Right cardiac atrium (tissue), 5 donors: Measurements from ENCODE around the gene POGLUT3. TPM values are rescaled to one million over a fixed set of nuclear protein-coding genes. Genes with fewer than 3 reads are reported as not detected.

Experiments used
- ATAC-seq, 2 donors: fragments of 200-7000 bp; cut with Tn5 transposase; one replicate each; pipeline versions ENCODE4 v1.8.0 to v1.9.1; 2020; ENCODE audit warnings: moderate library complexity in 2 of 2, mild to moderate bottlenecking in 1 of 2
- DNase-seq, 3 donors: peaks; one replicate each; pipeline ENCODE4 v3.0.0-alpha.2; 2020
- H3K27ac ChIP-seq: one replicate; pipeline ENCODE4 v1.5.1; 2013; ENCODE audit warnings: mild to moderate bottlenecking, low read length, control low read depth, moderate library complexity
- H3K27me3 ChIP-seq: one replicate; pipeline ENCODE4 v1.6.1; 2013; ENCODE audit not compliant: control insufficient read depth, insufficient read depth
- H3K4me1 ChIP-seq: one replicate; pipeline ENCODE4 v1.6.1; 2013; ENCODE audit warnings: low read length; ENCODE audit not compliant: control insufficient read depth, insufficient read depth
- H3K4me3 ChIP-seq: one replicate; pipeline ENCODE4 v1.5.1; 2013; ENCODE audit warnings: low read length, control low read depth
- H3K9me3 ChIP-seq: one replicate; pipeline ENCODE4 v1.6.1; 2013; ENCODE audit warnings: low read length; ENCODE audit not compliant: control insufficient read depth
- WGBS: extraction: QIAGEN DNeasy Blood & Tissue Kit; methylation state at CpG from one replicate; pipeline ENCODE4 v1.1.7; 2013; 5-methylcytosine and 5-hydroxymethylcytosine counted together
- intact Hi-C, 4 donors: fragments of 100-400 bp; cut with DNase I; formaldehyde crosslinking; loops; one replicate each; pipeline versions ENCODE4 v1.11.0 to v1.14.0; 2022 to 2023
- polyA plus RNA-seq: library from polyadenylated mRNA; stranded (reverse); fragments of 200-250 nt; gene quantifications from one replicate; pipeline ENCODE4 v1.2.3, GENCODE V29; 2013
- total RNA-seq, 4 donors: library from RNA; stranded (reverse); fragmentation: NEBNext Ultra II Directional; extraction: Animal tissue kit (Norgen Biotek cat#: 25700); gene quantifications; one replicate each; pipeline ENCODE4 v1.2.1, GENCODE V29; 2021
- donor health status: healthy with polysubstance abuse.
- donor health status: DM: no; HTN: yes; CAD: no.
- donor health status: DM: no; HTN: no; CAD: no.
- donor health status: DM: no; HTN: yes; CAD: no; lungs with severe emphysema.
- donor health status: DM: yes; HTN: yes; CAD: no.

POGLUT3 gene
- total and polyA plus RNA-seq, 5 donors, result 12.4 to 23.9 (median 20.3) TPM

DNA sequence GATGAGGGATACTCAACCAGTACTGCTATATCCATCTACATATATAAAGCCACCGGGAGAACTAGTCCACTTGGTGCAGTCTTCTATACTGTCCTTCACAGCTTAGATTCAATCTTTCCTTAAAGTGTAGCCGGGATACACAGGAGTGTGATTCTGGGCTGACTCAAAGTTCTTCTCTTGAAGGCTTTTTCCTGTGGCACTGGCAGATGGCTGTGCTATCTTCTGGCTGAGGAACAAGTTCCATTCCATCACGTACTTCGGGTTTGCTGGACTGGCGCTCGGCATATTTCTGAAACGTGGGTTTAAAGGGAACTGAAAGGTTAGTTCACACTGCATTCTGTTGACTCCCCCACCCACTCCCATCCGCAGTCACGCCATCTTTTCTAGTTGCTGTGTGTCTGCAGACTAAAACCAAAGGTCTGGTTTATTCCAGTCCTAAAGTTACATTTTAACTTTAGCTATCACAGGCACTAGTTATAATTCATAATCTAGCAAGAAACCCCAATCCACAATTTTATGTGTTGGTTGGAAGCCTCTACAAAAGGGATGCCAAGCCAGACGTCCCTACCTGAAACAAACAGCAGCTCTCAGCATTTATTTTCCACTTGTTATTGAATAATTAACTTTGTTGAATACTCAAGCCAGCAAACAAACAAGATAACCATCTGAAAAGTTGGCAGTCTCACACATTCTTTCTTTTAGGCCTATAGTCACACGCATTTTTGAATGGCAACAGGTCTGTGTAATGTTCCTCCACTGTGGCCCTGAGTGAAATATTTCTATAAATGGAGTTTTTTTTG, 23.3 kb downstream of the POGLUT3 start:
- Histone ChIP-seq H3K4me3 (no peak overlapping the region), H3K4me1 (no peaks in the 10 kb centered on the region), H3K27ac (peak overlapping the region; percentile 62), H3K27me3 (no peaks in the 10 kb centered on the region), H3K9me3 (no peaks in the 10 kb centered on the region)
- intact Hi-C loops, result no loop called here
- WGBS, result 70% methylated on average over 11 of the region's 11 CpGs
- DNase-seq (peak in 1 of 3 donors; percentile 14), ATAC-seq (peak; percentile 58 to 72)

- H3K9me3 ChIP-seq, result no peaks in the 10 kb centered on the region
- intact Hi-C loops, result no loop called here
- H3K27me3 ChIP-seq, result no peaks in the 10 kb centered on the region
- WGBS, result 97% methylated on average over 1 of the region's 1 CpG
- H3K4me1 ChIP-seq, result no peaks in the 10 kb centered on the region
- no peak overlapping the region for H3K4me3 ChIP-seq
- no peak overlapping the region for H3K27ac ChIP-seq
- no peak for DNase-seq
- no peak for ATAC-seq
Observed at GRCh38 chr11:108472681-108473080, 25.5 kb downstream of the POGLUT3 start.

DNA sequence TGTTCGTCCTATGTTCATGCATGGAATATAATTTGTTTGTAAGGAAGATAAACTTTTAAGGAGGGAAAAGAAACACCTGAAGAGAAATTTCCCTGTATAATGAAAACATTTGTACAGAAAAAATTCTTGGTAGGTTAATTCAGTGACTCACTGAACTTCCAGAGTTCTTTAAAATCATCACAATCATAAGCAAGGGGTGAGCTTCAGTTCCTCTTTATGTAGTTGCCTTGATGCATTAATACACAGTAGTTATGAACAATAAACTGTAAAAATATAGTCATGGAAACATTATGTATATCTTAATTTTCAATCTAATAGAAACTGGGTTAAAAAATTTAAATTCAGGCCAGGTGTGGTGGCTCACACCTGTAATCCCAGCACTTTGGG, 29.7 kb downstream of the POGLUT3 start:
- H3K27me3 ChIP-seq, result no peaks in the 10 kb centered on the region
- no peak overlapping the region for H3K27ac ChIP-seq
- no peak for ATAC-seq
- no peak for DNase-seq
- intact Hi-C loops, result no loop called here
- 50% methylated on average over 1 of the region's 1 CpG for WGBS
- peaks cover 2% of the 10 kb centered on the region for H3K4me1 ChIP-seq
- no peak overlapping the region for H3K4me3 ChIP-seq
- H3K9me3 ChIP-seq, result no peaks in the 10 kb centered on the region

DNA sequence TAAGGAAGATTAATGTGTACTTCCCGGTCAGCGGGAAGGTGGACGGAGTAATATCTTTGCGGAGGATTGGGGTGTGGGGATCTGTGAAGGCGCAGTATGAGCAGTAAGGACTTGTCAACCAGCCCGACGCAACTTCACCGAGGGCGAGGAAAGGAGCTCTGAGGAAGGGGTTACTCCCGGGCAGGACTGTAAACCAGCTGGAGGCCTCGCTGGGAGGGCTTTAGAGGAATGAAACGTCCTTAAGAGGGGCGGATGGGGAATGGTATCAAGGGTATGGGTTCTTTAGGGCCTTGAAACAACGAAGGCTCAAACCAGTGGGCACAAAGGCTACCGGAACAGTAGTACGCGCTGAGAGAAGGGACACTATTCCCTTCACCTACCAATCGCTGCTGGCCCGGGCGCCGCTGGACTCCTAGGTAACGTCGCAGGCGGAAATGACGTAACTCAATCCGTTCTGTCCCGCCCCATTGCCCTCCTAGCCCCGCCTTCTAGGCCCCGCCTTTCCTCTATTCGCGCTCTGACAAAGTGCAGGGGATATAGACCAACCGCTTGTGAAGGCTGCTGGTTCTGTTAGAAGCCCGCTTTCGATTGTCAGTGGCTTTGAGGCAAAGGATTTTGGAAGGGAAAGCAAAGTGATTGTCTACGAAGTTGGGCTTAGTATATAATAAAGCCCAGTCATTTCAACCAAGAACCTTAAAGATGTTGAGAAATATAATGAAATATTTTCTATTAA, 30.9 kb downstream of the POGLUT3 start, which contains the start of gene C11orf65:
Gene C11orf65, minus strand, starts transcription at position 439 of the 733 bp plus-strand sequence. CDS start 5,970 bp downstream, outside the sequence.
- ATAC-seq (peak; percentile 100), DNase-seq (peak; percentile 96 to 98 (median 97))
- Histone ChIP-seq H3K4me1 (peaks cover 2% of the 10 kb centered on the region), H3K4me3 (peak within 1 kb of the TSS; percentile 70), H3K27me3 (no peaks in the 10 kb centered on the region), H3K9me3 (no peaks in the 10 kb centered on the region), H3K27ac (peak within 1 kb of the TSS; percentile 98)
- intact Hi-C loops, result no loop called here
- WGBS, result under 1% methylated on average over 35 of the region's 35 CpGs

GRCh38 chr11:108466405-108466804, 31.8 kb downstream of the POGLUT3 start:
- no peak for ATAC-seq
- WGBS, result 59% methylated on average over 7 of the region's 7 CpGs
- H3K27ac ChIP-seq, result no peak overlapping the region
- H3K4me3 ChIP-seq, result peak overlapping the region; percentile 70
- H3K4me1 ChIP-seq, result peaks cover 2% of the 10 kb centered on the region
- no peaks in the 10 kb centered on the region for H3K27me3 ChIP-seq
- no peaks in the 10 kb centered on the region for H3K9me3 ChIP-seq
- intact Hi-C loops, result no loop called here
- no peak for DNase-seq

GRCh38 chr11:108453207-108453835, 44.9 kb downstream of the POGLUT3 start:
- Histone ChIP-seq H3K27ac (no peak overlapping the region), H3K4me1 (no peaks in the 10 kb centered on the region), H3K4me3 (no peak overlapping the region), H3K27me3 (no peaks in the 10 kb centered on the region), H3K9me3 (no peaks in the 10 kb centered on the region)
- 93% methylated on average over 2 of the region's 2 CpGs for WGBS
- ATAC-seq (no peak), DNase-seq (no peak)
- intact Hi-C loops, result no loop called here

Other genes with a start within 250 kb of the POGLUT3 start
- 1 to 10 TPM in 1 of 4 donors, under 1 TPM in 3; 0.44 to 1.0 (median 0.69) TPM for gene C11orf65, start 30.9 kb downstream of the POGLUT3 start, total RNA-seq
- 0.54 TPM for gene C11orf65, start 30.9 kb downstream of the POGLUT3 start, polyA plus RNA-seq
- gene EXPH5, start 95.4 kb upstream of the POGLUT3 start, total RNA-seq, result 1 to 10 TPM; 1.8 to 5.0 (median 2.4) TPM
- 0.41 TPM for gene EXPH5, start 95.4 kb upstream of the POGLUT3 start, polyA plus RNA-seq
- gene DDX10, start 166.7 kb upstream of the POGLUT3 start, total RNA-seq, result 10 to 100 TPM; 14.8 to 20.2 (median 15.3) TPM
- 13.2 TPM for gene DDX10, start 166.7 kb upstream of the POGLUT3 start, polyA plus RNA-seq